Fibroblast of lung (primary cell): ENCODE measurements around the gene SPATA12. TPM values are rescaled to one million over a fixed set of nuclear protein-coding genes. Genes with fewer than 3 reads are reported as not detected.

ENCODE experiments used
- DNase-seq, 2 donors: peaks; one replicate each; pipeline versions ENCODE4 v3.0.0 to v3.0.0-alpha.2; 2010; ENCODE audit warnings: low read depth in 2 of 2
- H2AFZ ChIP-seq: 2 replicates; pipeline ENCODE4 v1.5.1; 2012; ENCODE audit warnings: low read length, control low read depth, inconsistent platforms
- H3K27ac ChIP-seq: 2 replicates; pipeline ENCODE4 v1.5.1; 2011; ENCODE audit warnings: low read length, control low read depth; ENCODE audit not compliant: insufficient read depth
- H3K27me3 ChIP-seq: 2 replicates; pipeline ENCODE4 v1.5.1; 2011; ENCODE audit warnings: mild to moderate bottlenecking, low read length; ENCODE audit not compliant: control insufficient read depth, insufficient read depth
- H3K36me3 ChIP-seq: 2 replicates; pipeline ENCODE4 v1.5.1; 2011; ENCODE audit warnings: low read length; ENCODE audit not compliant: control insufficient read depth, insufficient read depth
- H3K4me1 ChIP-seq: 2 replicates; pipeline ENCODE4 v1.5.1; 2011; ENCODE audit warnings: low read length; ENCODE audit not compliant: control insufficient read depth, insufficient read depth; ENCODE audit errors: extremely low read depth
- H3K4me2 ChIP-seq: 2 replicates; pipeline ENCODE4 v1.5.1; 2011; ENCODE audit warnings: low read length, control low read depth; ENCODE audit not compliant: insufficient read depth; ENCODE audit errors: extremely low read depth
- H3K4me3 ChIP-seq, 4 experiments: fragments of 200-600 bp in 1 of 4; sonication (generic) in 1 of 4; replicated peaks in 1 of 4; 2 replicates each; pipeline ENCODE4 v1.5.1; 2011 to 2016; ENCODE audit warnings: low read length in 4 of 4, low read depth in 3 of 4, mild to moderate bottlenecking in 3 of 4, control low read depth in 2 of 4, inconsistent platforms in 1 of 4, mixed read lengths in 1 of 4; ENCODE audit not compliant: insufficient read depth in 1 of 4; ENCODE audit errors: control extremely low read depth in 1 of 4
- H3K79me2 ChIP-seq: 2 replicates; pipeline ENCODE4 v1.5.1; 2012; ENCODE audit warnings: mild to moderate bottlenecking, low read length, inconsistent platforms; ENCODE audit not compliant: control insufficient read depth, insufficient read depth
- H3K9ac ChIP-seq: 2 replicates; pipeline ENCODE4 v1.5.1; 2011; ENCODE audit warnings: mild to moderate bottlenecking, low read length, control low read depth; ENCODE audit not compliant: insufficient read depth
- H3K9me3 ChIP-seq: 2 replicates; pipeline ENCODE4 v1.5.1; 2012; ENCODE audit warnings: low read depth, low read length; ENCODE audit not compliant: control insufficient read depth, insufficient read depth
- H4K20me1 ChIP-seq: 2 replicates; pipeline ENCODE4 v1.5.1; 2011; ENCODE audit warnings: low read length; ENCODE audit not compliant: control insufficient read depth, insufficient read depth; ENCODE audit errors: extremely low read depth
- EZH2 ChIP-seq: IDR thresholded peaks from 2 replicates; pipeline ENCODE4 v1.5.1; 2012; ENCODE audit warnings: low read length, control low read depth, mild to moderate bottlenecking; ENCODE audit errors: missing control alignments
- polyA plus RNA-seq, 2 donors: library from polyadenylated mRNA; depleted of rRNA in 1 of 2; stranded (reverse) in 1 of 2; unstranded in 1 of 2; fragments of >200 nt; gene quantifications; 2 replicates each; pipeline ENCODE4 v1.2.1, GENCODE V29; 2011 to 2012; ENCODE audit warnings: missing spikeins in 1 of 2
- total RNA-seq: library from RNA; depleted of rRNA; stranded (reverse); fragments of >200 nt; gene quantifications from 2 replicates; pipeline ENCODE4 v1.2.1, GENCODE V29; 2014
- TF ChIP-seq, protein P1 (sequence below), 2 donors: IDR thresholded peaks in 1 of 2; conservative IDR thresholded peaks in 1 of 2; 1 replicate in 1 of 2; 2 replicates in 1 of 2; pipeline ENCODE4 v1.5.1; 2011 to 2012; ENCODE audit warnings: low read length in 2 of 2, control low read depth in 1 of 2, inconsistent platforms in 1 of 2, low read depth in 1 of 2, mild to moderate bottlenecking in 1 of 2

The SPATA12 gene
- total and polyA plus RNA-seq, 2 donors (not counting 1 experiment from before 2014, with no cell fraction given) = not detected

DNA sequence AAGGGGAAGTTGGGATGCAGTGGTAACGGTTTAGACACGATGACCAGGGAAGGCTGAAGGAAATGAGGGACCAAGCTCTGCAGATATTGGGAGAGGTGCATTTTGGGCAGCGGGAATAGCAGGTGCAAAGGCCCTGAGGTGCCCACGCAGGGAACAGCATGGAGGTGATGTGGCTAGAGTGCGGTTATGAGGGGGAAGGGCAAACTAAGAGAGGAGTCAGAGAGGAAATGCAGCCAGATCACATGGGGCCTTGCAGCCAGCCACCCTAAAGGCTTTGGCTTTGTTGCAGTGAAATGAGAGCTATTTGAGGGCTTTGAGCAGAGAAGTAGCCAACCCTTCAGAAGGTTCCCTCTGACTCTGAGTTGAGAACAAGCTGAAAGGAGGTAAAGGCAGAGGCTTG lies 2.6 kb downstream of the SPATA12 start:
- no peak overlapping the region for H3K4me2 ChIP-seq
- peaks cover 5% of the 10 kb centered on the region for H3K4me1 ChIP-seq
- H2AFZ ChIP-seq = no peak overlapping the region
- DNase-seq = no peak
- H3K27ac ChIP-seq = no peak overlapping the region
- no peak overlapping the region for H3K9ac ChIP-seq
- no peaks in the 10 kb centered on the region for H3K79me2 ChIP-seq
- H3K27me3 ChIP-seq = no peaks in the 10 kb centered on the region
- H4K20me1 ChIP-seq = no peaks in the 10 kb centered on the region
- TF ChIP-seq, protein P1, sequence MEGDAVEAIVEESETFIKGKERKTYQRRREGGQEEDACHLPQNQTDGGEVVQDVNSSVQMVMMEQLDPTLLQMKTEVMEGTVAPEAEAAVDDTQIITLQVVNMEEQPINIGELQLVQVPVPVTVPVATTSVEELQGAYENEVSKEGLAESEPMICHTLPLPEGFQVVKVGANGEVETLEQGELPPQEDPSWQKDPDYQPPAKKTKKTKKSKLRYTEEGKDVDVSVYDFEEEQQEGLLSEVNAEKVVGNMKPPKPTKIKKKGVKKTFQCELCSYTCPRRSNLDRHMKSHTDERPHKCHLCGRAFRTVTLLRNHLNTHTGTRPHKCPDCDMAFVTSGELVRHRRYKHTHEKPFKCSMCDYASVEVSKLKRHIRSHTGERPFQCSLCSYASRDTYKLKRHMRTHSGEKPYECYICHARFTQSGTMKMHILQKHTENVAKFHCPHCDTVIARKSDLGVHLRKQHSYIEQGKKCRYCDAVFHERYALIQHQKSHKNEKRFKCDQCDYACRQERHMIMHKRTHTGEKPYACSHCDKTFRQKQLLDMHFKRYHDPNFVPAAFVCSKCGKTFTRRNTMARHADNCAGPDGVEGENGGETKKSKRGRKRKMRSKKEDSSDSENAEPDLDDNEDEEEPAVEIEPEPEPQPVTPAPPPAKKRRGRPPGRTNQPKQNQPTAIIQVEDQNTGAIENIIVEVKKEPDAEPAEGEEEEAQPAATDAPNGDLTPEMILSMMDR (conservative IDR thresholded peaks at IDR 0.05 in 1 of 2, IDR thresholded peaks at IDR 0.05 in 1 of 2; ENCODE audit: low read depth in 1 of 2, low read length in 2 of 2) = no peak
- TF ChIP-seq EZH2 = no peak
- no peaks in the 10 kb centered on the region for H3K36me3 ChIP-seq
- no peaks in the 10 kb centered on the region for H3K9me3 ChIP-seq
- no peak overlapping the region for H3K4me3 ChIP-seq

DNA sequence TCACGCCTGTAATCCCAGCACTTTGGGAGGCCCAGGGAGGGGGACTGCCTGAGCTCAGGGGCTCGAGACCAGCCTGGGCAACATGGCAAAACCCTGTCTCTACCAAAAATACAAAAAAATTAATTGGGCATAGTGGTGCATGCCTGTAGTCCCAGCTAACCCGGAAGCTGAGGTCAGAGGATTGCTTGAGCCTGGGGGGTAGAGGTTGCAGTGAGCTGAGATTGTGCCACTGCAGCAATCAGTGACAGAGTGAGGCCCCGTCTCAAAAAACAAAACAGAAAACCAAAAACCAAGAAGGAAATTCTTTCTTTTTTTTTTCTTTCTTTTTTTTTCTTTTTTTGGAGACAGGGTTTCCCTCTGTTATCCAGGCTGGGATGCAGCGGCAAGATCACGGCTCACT lies 3.5 kb downstream of the SPATA12 start:
- Histone ChIP-seq H2AFZ (no peak overlapping the region), H3K4me2 (no peak overlapping the region), H3K36me3 (no peaks in the 10 kb centered on the region), H3K4me1 (peaks cover 11% of the 10 kb centered on the region), H4K20me1 (no peaks in the 10 kb centered on the region), H3K9ac (no peak overlapping the region), H3K9me3 (no peaks in the 10 kb centered on the region), H3K27ac (no peak overlapping the region), H3K4me3 (no peak overlapping the region), H3K79me2 (no peaks in the 10 kb centered on the region), H3K27me3 (no peaks in the 10 kb centered on the region)
- TF ChIP-seq, protein P1 (conservative IDR thresholded peaks at IDR 0.05 in 1 of 2, IDR thresholded peaks at IDR 0.05 in 1 of 2; ENCODE audit: low read depth in 1 of 2, low read length in 2 of 2) = no peak
- TF ChIP-seq EZH2 = no peak
- DNase-seq = no peak

DNA sequence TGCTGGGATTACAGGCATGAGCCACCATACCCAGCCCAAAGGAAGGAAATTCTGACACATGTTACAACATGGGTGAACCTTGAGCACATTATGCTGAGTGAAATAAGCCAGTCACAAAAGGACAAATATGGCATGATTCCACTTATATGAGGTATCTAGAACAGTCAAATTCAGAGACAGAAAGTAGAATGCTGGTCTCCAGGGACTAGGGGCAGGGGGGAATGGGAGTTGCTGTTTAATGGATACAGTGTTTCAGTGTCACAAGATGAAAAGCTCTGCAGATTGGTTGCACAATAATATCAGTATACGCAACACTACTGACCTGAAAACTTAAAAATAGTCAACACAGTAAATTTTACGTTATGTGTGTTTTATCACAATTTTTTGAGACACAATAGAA lies 4.1 kb downstream of the SPATA12 start:
- H3K79me2 ChIP-seq = no peaks in the 10 kb centered on the region
- H3K27ac ChIP-seq = no peak overlapping the region
- DNase-seq = no peak
- H3K9ac ChIP-seq = no peak overlapping the region
- H3K36me3 ChIP-seq = no peaks in the 10 kb centered on the region
- no peaks in the 10 kb centered on the region for H3K9me3 ChIP-seq
- H3K4me3 ChIP-seq = no peak overlapping the region
- TF ChIP-seq EZH2 = no peak
- TF ChIP-seq, protein P1 (conservative IDR thresholded peaks at IDR 0.05 in 1 of 2, IDR thresholded peaks at IDR 0.05 in 1 of 2; ENCODE audit: low read depth in 1 of 2, low read length in 2 of 2) = no peak
- H4K20me1 ChIP-seq = no peaks in the 10 kb centered on the region
- H2AFZ ChIP-seq = no peak overlapping the region
- H3K27me3 ChIP-seq = no peaks in the 10 kb centered on the region
- H3K4me2 ChIP-seq = no peak overlapping the region
- peaks cover 11% of the 10 kb centered on the region for H3K4me1 ChIP-seq
